Natural killer cell treated with Interleukin-12 subunit alpha and Interleukin-12 subunit beta and Interleukin-15 and Interleukin-18, amount 100 ng/mL, for 72 hours (primary cell): ENCODE data around the gene FDCSP. TPM values are rescaled to one million over a fixed set of nuclear protein-coding genes. Genes with fewer than 3 reads are reported as not detected.

Source experiments
- ATAC-seq, 2 donors: fragments of 150-1000 bp; cut with Tn5 transposase in 1 of 2; sonication (Bioruptor Pico), chemical (Tn5 transposase) in 1 of 2; 2 replicates each; pipeline ENCODE4 v1.10.0; 2021
- DNase-seq: peaks from one replicate; pipeline ENCODE4 v3.0.0; 2022; ENCODE audit warnings: low spot score
- H3K27ac Mint-ChIP-seq, 2 donors: 1 replicate in 1 of 2; 2 replicates in 1 of 2; pipeline ENCODE4 v1.8.0; 2022; ENCODE audit warnings: mixed read lengths in 2 of 2, mild to moderate bottlenecking in 1 of 2, moderate library complexity in 1 of 2
- H3K27me3 Mint-ChIP-seq, 2 donors: 1 replicate in 1 of 2; 2 replicates in 1 of 2; pipeline ENCODE4 v1.8.0; 2022; ENCODE audit warnings: mixed read lengths in 2 of 2
- H3K36me3 Mint-ChIP-seq: one replicate; pipeline ENCODE4 v1.8.0; 2022; ENCODE audit warnings: mixed read lengths
- H3K4me1 Mint-ChIP-seq, 2 donors: 1 replicate in 1 of 2; 2 replicates in 1 of 2; pipeline ENCODE4 v1.8.0; 2022; ENCODE audit warnings: low read depth in 2 of 2, mixed read lengths in 2 of 2, mild to moderate bottlenecking in 1 of 2
- H3K4me3 Mint-ChIP-seq: one replicate; pipeline ENCODE4 v1.8.0; 2022; ENCODE audit warnings: mixed read lengths
- H3K9me3 Mint-ChIP-seq: 2 replicates; pipeline ENCODE4 v1.8.0; 2022; ENCODE audit warnings: mixed read lengths
- total RNA-seq, 2 donors: library from RNA; stranded (reverse); gene quantifications; one replicate each; pipeline ENCODE4 v1.2.3, GENCODE V29; 2022

Gene FDCSP
- total RNA-seq = not detected

DNA sequence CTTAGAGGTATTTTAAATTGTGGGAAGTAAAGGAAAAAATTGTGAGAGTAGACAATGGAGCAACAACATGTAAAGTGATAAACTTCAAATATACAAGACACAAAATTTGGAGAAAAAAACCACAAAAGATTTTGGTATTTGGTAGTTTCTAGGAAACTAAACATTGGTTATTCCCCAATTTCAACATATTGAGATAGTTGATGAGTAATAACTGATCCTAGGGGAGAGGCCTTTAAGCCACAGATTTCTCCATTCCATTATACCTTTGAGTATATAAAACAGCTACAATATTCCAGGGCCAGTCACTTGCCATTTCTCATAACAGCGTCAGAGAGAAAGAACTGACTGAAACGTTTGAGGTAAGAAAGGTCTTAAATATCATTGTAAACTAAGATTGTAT lies at the start of gene FDCSP:
Gene FDCSP (plus strand): TSS at position 301 of the 400 bp plus-strand sequence. CDS start 5,071 bp downstream, outside the sequence.
- no peaks in the 10 kb centered on the region for H3K36me3 Mint-ChIP-seq
- no peaks in the 10 kb centered on the region for H3K4me1 Mint-ChIP-seq
- H3K4me3 Mint-ChIP-seq = no peak within 1 kb of the TSS
- peaks cover 9% of the 10 kb centered on the region for H3K9me3 Mint-ChIP-seq
- no peaks in the 10 kb centered on the region for H3K27me3 Mint-ChIP-seq
- DNase-seq = no peak
- no peak for ATAC-seq
- no peak within 1 kb of the TSS for H3K27ac Mint-ChIP-seq

DNA sequence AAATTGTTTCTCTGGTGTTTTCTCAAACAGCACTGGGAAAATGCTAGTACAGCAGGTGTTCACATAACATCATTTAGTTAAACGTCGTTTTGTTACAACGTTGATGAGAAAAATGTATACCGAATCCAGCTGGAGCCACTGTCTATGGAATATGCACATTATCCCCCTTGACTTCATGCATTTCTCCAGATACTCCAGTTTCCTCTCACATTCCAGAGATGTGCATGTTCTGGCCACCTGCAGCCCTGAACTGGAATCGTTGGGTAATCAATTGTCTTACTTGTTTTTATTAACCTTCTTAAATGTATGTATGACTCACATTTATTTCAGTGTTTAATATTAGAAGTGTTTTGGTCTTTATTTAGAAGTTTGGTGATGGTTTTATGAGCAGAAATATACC lies 48.8 kb upstream of the FDCSP start:
- Mint-ChIP-seq H3K4me1 (no peaks in the 10 kb centered on the region), H3K27ac (no peak overlapping the region), H3K36me3 (no peaks in the 10 kb centered on the region), H3K9me3 (no peaks in the 10 kb centered on the region), H3K27me3 (no peaks in the 10 kb centered on the region), H3K4me3 (no peak overlapping the region)
- ATAC-seq (no peak), DNase-seq (no peak)

DNA sequence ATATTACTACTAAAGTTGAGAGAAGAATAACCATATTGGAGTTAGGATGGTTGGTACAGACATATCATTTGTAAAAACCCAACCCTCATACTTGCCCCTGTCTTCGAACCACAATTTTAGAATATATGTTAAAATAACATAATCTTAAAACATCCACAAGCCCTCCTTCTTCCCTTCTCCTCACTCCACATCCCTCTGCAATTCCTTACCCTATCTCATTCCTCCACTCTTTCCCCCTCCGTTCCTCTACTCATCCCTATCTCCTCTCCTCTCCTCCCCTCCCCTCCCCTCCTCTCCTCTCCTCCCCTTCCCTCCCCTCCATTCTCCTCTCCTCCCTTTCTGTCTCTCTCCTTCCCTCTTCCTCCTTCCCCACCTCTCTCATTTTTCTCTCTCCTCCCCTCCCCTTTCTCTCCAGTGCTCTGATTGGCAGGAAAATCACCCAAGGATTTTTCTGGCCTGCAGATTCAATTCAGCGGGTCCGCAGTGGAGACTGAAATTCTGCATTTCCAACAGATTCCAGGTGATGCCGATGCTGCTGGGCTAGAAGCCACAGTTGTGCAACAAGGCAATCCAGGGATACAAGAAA lies 47.8 kb upstream of the FDCSP start:
- H3K27me3 Mint-ChIP-seq = no peaks in the 10 kb centered on the region
- H3K4me1 Mint-ChIP-seq = no peaks in the 10 kb centered on the region
- no peak for DNase-seq
- H3K9me3 Mint-ChIP-seq = no peaks in the 10 kb centered on the region
- ATAC-seq = no peak
- H3K4me3 Mint-ChIP-seq = no peak overlapping the region
- no peak overlapping the region for H3K27ac Mint-ChIP-seq
- H3K36me3 Mint-ChIP-seq = no peaks in the 10 kb centered on the region

DNA sequence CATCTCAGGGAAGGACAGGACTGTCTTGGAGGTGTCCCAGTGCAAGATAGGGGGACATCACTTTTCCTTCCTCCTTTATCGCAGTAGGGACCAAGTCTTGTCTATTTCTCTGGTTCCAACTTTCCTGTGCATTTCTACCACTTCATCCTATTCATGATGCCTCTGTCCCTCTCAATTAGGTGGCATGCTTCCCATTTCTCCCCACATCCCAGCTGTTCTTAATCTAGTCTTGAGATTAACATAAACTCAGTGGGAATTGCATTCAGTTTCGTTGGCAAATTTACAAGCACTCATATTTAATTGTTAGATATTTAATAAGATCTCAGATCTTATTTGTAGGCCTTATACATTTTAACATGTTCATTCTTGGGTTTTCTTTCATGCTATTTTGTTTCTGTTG lies 46.1 kb upstream of the FDCSP start:
- Mint-ChIP-seq H3K36me3 (no peaks in the 10 kb centered on the region), H3K27ac (no peak overlapping the region), H3K27me3 (no peaks in the 10 kb centered on the region), H3K4me3 (no peak overlapping the region), H3K9me3 (no peaks in the 10 kb centered on the region), H3K4me1 (no peaks in the 10 kb centered on the region)
- DNase-seq (no peak), ATAC-seq (no peak)

DNA sequence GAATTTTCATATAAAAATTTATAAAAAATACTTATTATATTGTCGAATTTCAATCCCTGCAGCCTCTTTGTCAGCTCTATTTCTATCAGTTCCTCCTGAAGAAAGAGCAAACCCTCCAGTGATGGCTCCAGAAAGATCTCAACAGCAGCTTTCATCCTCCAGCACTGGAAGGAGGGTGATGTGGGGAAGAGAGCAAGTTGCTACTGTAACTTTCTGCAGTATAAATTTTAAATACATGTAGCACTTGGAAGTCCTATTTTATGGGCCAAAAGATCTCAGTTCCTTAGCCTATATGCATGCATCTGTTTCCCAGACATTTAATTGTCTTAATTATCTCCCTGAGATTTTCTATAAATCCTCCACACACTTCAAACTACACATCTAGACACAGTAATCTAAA lies 44.1 kb upstream of the FDCSP start:
- ATAC-seq = no peak
- H3K36me3 Mint-ChIP-seq = no peaks in the 10 kb centered on the region
- H3K27me3 Mint-ChIP-seq = no peaks in the 10 kb centered on the region
- no peak overlapping the region for H3K27ac Mint-ChIP-seq
- no peaks in the 10 kb centered on the region for H3K9me3 Mint-ChIP-seq
- H3K4me1 Mint-ChIP-seq = no peaks in the 10 kb centered on the region
- no peak overlapping the region for H3K4me3 Mint-ChIP-seq
- no peak for DNase-seq

DNA sequence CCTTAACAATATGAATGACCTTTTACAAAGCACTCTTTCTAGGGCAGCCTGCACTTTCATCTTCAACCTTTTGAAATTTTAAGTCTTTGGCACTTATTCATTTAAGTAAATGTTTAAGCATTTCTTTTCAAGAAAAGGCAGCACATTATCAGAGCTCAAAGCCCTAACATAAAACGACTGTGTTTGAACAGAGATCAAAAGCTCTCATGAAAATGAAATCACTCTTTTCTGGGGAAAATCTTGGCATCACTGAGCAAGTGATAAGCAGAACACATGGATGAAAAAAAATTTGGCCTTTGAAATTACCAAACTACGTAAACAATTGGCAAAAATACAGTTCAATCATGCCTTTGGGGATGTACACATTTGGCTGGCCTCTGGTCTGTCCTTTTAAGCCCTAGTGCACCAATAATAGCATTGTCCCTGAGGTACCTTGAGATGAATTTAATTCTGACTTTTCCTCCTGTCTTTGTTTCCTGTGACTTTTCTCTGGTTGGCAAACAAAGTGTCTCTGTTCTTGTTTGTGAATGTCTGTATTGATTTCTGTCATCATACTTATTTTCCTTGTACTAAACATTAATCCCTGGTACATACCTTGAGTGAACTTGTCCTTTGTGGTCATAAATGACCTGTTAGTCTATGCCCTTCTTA lies 43.3 kb upstream of the FDCSP start:
- no peaks in the 10 kb centered on the region for H3K9me3 Mint-ChIP-seq
- no peaks in the 10 kb centered on the region for H3K4me1 Mint-ChIP-seq
- H3K4me3 Mint-ChIP-seq = no peak overlapping the region
- ATAC-seq = no peak
- H3K27ac Mint-ChIP-seq = no peak overlapping the region
- H3K27me3 Mint-ChIP-seq = no peaks in the 10 kb centered on the region
- DNase-seq = no peak
- H3K36me3 Mint-ChIP-seq = no peaks in the 10 kb centered on the region

DNA sequence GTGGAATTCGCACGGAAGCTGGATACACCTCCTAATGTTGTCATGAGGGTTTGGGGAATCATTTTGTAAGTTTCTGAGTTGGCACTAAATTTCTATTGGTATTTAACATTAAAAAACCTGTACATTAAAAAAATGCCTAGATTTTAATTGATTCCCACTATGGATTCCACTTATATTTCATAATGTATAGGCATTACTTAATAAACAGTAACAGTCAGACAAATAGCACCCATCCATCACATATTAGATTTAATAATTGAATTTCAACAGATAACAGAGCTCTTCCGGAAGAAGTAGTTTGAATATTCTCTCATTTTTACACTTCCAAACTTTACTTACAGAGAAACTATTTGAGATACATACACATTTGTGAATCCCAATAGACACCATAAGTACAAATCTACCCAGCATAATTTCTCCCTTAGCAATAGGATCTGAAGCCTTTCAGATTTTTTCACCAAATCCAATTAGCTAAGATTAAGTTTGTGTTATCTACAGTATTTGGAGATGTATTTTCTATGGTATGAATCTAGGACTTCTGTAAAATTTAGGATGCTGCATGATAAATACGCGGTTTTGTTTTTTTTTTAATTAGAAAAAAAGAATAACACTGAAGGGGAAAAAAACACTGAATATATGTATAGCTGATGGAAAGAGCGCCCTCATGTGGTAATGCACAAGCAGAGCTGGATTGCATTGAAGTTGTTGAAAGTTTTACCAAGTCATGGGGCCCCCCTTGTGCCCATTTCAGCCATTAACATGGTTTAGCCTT lies 42.6 kb upstream of the FDCSP start:
- Mint-ChIP-seq H3K27ac (no peak overlapping the region), H3K4me1 (no peaks in the 10 kb centered on the region), H3K9me3 (no peaks in the 10 kb centered on the region), H3K27me3 (no peaks in the 10 kb centered on the region), H3K36me3 (no peaks in the 10 kb centered on the region), H3K4me3 (no peak overlapping the region)
- no peak for DNase-seq
- no peak for ATAC-seq

DNA sequence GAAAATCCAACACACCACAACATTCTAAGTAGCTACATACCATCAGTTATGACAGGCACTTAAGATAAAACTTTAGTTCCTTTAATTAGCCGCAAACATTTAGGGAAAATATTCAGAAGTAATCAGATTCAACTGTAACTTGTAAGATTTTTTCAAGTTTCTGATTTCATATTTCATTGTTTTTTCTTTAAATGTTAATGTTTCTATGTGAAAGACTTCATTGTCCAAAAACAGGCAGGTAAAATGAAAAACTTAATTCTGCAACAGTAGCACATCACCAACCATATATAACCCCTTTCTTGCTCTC lies 42.0 kb upstream of the FDCSP start:
- ATAC-seq = no peak
- H3K9me3 Mint-ChIP-seq = no peaks in the 10 kb centered on the region

DNA sequence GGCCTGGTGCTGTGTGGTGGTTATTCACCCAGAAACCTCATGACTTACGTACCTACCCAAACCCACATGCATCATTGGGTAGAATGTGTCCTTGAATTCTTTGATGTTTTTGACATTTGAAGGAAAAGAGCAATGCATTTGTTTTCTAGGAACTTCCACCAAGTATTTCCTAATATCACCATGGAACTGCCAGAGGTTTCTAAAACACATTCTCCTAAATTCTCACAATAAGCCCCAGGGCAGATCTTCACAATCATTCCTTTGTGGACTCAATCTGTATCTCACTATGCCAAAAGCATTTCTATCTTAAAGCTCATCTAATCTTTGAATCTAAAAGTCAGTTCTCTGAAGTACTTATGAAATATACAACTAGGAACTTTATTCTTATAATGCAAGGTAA lies 38.7 kb upstream of the FDCSP start:
- ATAC-seq (no peak), DNase-seq (no peak)
- no peak overlapping the region for H3K4me3 Mint-ChIP-seq
- no peaks in the 10 kb centered on the region for H3K4me1 Mint-ChIP-seq
- no peaks in the 10 kb centered on the region for H3K9me3 Mint-ChIP-seq
- H3K36me3 Mint-ChIP-seq = no peaks in the 10 kb centered on the region
- H3K27ac Mint-ChIP-seq = no peak overlapping the region
- no peaks in the 10 kb centered on the region for H3K27me3 Mint-ChIP-seq

More for the DNA sequence above, 42.0 kb upstream of the FDCSP start:
- no peak for DNase-seq
- Mint-ChIP-seq H3K27me3 (no peaks in the 10 kb centered on the region), H3K4me3 (no peak overlapping the region), H3K4me1 (no peaks in the 10 kb centered on the region), H3K27ac (no peak overlapping the region), H3K36me3 (no peaks in the 10 kb centered on the region)

DNA sequence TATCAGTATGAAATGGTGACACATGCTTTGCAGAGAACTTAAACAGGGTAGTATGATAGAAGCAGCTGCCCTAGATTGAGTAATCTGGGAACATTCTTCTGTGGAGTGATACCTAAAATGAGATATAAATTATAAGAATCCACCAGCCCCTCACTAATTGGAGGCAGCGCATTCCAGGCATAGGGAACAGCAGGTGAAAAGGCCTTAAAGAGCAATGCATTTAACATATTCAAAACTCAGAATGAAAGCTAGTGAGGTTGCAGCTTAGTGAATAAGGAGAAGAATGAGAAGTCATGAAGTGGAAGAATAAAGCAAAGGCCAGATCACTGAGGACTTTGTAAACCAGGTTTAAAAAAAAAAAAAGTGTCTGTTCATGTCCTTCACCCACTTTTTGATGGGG lies 35.3 kb upstream of the FDCSP start:
- ATAC-seq (no peak), DNase-seq (no peak)
- Mint-ChIP-seq H3K36me3 (no peaks in the 10 kb centered on the region), H3K4me1 (no peaks in the 10 kb centered on the region), H3K27ac (no peak overlapping the region), H3K9me3 (no peaks in the 10 kb centered on the region), H3K4me3 (no peak overlapping the region), H3K27me3 (no peaks in the 10 kb centered on the region)

DNA sequence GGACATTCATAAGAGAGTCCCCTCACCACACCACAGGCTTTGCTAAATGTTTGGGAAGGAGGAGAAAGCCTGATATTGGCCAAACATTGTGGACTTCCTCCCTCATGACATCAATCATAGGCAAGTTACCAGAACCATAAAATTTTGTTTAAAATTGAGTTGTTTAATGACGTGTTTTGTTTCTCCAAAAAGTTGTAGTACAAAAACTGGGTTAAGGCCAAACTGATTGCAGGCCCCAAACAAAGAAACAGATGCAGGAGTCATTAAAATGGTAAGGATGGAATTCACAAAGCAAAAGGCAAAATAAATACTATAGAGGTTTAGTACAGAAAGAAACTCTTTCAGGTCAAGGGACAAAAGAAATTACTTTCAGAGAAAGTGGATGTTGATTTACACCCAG lies 34.3 kb upstream of the FDCSP start:
- Mint-ChIP-seq H3K36me3 (no peaks in the 10 kb centered on the region), H3K27ac (no peak overlapping the region), H3K9me3 (no peaks in the 10 kb centered on the region), H3K27me3 (no peaks in the 10 kb centered on the region), H3K4me3 (no peak overlapping the region), H3K4me1 (no peaks in the 10 kb centered on the region)
- no peak for ATAC-seq
- DNase-seq = no peak

DNA sequence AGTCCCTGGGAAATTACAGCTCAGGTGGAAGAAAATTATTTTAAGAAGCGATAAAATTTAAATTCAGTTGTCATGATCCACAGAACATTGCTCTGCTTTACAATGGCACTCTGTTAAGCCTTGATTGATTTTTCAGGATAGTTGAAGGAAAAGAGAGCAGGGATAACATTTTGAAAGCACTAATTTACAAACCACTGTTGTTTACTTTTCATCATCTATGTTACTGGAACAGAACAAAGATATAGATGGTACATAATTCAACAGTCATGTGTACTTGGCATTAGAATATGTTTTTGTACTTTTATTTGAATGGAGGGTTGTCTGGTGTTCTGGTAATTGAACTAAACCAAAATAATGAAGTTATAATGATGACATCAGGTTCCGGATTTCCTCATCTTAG lies 33.0 kb upstream of the FDCSP start:
- no peak for ATAC-seq
- Mint-ChIP-seq H3K4me3 (no peak overlapping the region), H3K27me3 (no peaks in the 10 kb centered on the region)

DNA sequence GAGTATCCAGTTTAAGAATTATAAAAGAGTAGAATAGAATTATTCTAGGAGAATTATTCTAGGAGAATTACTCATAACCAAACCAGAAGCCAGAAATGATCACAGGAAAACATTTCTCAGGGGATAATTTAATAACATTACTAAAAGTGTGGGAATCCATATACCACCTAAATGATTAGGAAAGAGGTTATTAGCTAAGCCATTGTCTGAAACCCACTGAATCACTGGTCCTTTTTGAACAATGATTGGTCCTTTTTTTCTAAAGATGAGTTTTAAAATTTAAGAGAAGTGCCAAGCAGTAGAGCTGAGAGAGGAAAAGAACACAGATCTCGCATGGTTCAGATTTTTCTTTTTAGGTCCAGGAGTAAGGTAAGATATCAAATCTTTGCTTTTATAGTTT lies 30.5 kb upstream of the FDCSP start, which contains the start of gene ODAM:
Gene ODAM (plus strand): TSS at position 301 of the 400 bp plus-strand sequence. CDS start 819 bp downstream, outside the sequence.
- H3K4me1 Mint-ChIP-seq = no peaks in the 10 kb centered on the region
- no peak within 1 kb of the TSS for H3K4me3 Mint-ChIP-seq
- no peaks in the 10 kb centered on the region for H3K27me3 Mint-ChIP-seq
- DNase-seq (no peak), ATAC-seq (no peak)
- no peak within 1 kb of the TSS for H3K27ac Mint-ChIP-seq
- H3K36me3 Mint-ChIP-seq = no peaks in the 10 kb centered on the region
- H3K9me3 Mint-ChIP-seq = no peaks in the 10 kb centered on the region

More for the DNA sequence above, 33.0 kb upstream of the FDCSP start:
- no peaks in the 10 kb centered on the region for H3K36me3 Mint-ChIP-seq
- no peaks in the 10 kb centered on the region for H3K9me3 Mint-ChIP-seq
- no peak for DNase-seq
- no peaks in the 10 kb centered on the region for H3K4me1 Mint-ChIP-seq
- H3K27ac Mint-ChIP-seq = no peak overlapping the region

DNA sequence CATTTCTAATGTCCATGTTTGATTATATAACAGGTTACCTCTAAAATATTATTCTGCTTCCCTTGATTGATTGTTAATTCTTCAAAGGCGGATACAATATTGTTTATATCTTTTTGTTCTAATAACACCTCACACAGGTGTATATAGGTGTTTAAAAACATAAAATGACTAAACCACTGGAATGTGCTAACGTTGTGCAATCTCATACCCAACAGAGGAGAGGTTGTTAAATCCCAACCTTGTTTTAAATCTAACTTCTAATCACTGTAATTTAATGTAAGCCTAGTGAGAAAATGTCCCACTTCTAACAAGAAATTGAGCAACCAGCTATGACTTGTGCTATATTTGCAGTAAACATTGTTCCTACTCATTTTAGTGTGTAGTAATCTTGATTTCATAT lies 29.1 kb upstream of the FDCSP start:
- no peaks in the 10 kb centered on the region for H3K4me1 Mint-ChIP-seq
- H3K4me3 Mint-ChIP-seq = no peak overlapping the region
- H3K27me3 Mint-ChIP-seq = no peaks in the 10 kb centered on the region
- no peak for ATAC-seq
- H3K9me3 Mint-ChIP-seq = no peaks in the 10 kb centered on the region
- no peak for DNase-seq
- H3K36me3 Mint-ChIP-seq = no peaks in the 10 kb centered on the region
- no peak overlapping the region for H3K27ac Mint-ChIP-seq
